HK-2 (cell line): Measurements from ENCODE around the gene SLC7A14.

Experiments
- DNase-seq: peaks from one replicate; pipeline ENCODE4 v3.0.0-alpha.2; 2018; ENCODE audit not compliant: unreplicated experiment

Gene SLC7A14

DNA sequence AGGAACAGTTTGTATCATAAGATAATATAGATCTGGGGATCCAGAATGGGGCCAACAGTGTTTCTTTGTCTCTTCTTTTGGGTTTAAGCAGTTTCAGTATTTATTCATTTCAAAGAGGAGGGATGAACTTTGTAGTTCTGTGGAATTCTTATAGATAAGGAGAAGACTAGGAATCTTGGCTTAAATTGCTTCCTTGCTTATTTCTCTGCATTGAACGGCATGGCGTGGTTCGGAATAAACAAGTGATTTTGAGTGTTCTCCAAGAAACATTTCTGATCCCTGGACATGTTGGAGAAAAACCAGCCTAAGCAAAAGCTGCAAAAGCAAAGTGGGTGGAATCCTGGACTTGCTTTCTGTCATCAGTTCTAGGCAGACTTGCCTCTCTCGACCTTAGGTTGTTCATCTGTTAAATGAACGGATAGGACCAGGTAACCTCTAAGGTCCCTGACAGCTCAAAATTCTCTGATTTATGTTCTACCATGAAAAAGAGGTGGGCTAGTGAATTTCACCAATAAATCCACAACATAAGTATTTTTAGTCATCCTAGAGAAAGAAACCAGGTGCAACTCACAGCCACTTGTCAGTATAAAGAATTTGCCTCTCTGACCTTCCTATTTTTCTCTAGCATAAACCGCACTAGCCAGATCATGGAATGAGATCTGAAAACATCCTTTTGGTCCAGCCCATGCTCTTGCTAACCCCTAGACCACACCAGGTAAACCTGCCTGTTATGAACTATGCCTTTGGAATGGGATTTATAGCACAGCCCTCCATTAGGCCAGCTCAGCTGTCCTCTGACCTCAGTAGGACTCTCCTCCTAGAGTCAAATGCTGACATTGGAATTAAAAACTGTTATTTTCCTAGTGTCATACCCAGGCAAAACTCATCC is 88.4 kb downstream of the SLC7A14 start:
- DNase-seq: no peak

DNA sequence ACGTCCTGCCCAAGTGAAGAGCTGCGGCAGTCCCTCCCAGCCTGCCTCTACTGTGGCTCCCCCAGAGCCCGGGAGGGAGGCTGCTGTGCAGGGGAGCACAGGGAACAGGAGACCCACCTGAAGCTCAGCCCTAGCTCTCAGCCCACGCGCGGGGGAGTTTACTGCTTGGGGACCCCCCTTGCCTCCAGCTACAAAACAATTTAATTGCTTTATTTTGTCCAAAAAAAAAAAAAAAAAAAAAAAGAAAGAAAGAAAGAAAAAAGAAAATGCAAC is 89.1 kb downstream of the SLC7A14 start:
- DNase-seq: no peak

DNA sequence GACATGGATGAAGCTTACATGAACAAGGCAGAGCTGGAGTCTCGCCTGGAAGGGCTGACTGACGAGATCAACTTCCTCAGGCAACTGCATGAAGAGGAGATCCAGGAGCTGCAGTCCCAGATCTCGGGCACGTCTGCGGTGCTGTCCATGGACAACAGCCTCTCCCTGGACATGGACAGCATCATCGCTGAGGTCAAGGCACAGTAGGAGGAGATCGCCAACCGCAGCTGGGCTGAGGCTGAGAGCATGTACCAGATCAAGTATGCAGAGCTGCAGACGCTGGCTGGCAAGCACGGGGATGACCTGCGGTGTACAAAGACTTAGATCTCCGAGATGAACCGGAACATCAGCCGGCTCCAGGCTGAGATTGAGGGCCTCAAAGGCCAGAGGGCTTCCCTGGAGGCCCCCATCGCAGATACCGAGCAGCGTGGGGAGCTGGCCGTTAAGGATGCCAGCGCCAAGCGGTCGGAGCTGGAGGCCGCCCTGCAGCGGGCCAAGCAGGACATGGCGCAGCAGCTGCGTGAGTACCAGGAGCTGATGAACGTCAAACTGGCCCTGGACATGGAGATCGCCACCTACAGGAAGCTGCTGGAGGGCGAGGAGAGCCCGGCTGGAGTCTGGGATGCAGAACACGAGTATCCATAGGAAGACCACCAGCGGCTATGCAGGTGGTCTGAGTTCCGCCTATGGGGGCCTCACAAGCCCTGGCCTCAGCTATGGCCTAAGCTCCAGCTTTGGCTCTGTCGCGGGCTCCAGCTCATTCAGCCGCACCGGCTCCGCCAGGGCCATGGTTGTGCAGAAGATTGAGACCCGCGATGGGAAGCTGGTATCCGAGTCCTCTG is 89.6 kb downstream of the SLC7A14 start:
- no peak for DNase-seq

DNA sequence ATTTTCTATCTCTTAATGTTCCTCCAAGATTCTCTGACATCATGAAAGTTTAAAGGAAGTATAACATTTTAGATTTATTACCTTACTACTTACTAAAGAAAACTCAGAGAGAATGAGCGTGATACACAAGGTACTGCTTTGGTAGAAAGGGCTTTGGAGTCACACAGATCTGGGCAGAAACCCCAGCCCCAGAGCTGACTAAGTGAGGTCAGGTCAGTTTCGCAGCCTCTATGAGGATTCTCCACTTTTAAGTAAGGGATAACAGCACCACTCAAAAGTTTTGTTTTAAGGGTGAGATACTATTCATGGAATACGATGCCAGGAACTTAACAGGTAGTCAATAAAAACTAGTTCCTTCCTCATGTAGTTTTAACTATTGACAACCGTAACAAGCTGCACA is 91.1 kb downstream of the SLC7A14 start:
- DNase-seq: no peak

DNA sequence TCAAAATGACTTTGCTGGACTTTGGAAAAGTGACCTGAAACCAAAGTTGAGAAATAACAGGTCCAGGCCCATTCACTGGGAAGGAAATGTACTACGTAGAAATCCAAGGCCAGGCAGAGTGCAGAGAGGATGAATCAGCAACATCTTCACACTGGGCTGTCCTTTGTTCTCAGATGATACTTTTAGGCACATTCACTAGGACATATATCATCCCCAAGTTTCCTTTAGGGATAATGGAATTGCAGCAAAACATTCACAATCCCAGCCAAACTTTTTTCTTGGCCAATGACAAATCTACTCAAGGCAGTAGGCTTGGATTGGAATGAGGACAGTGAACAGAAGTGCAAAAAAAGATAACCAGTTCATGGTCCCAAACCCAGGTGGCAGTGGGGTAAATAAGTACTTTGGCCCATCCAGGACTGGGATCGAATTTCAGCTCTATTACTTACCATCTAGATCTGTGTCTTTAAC is 92.1 kb downstream of the SLC7A14 start:
- no peak for DNase-seq

DNA sequence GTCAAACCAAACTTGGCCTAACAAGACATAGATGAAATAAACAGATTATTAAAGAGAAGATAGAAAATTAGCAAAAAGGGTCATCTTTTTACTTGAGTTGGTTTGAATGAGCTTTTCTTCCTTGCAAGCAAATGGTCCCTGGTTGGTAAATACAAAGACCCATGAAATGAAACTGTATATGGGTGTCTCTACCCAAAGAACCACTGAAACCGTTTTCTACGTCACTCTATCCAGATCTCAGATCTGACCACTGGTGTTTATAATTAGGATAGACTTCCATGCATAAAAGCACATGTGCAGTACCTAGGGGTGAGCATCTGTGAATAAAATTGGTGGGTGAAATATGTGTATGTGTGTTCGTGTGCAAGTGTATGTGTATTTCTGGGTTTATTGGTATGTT is 94.0 kb downstream of the SLC7A14 start:
- no peak for DNase-seq

DNA sequence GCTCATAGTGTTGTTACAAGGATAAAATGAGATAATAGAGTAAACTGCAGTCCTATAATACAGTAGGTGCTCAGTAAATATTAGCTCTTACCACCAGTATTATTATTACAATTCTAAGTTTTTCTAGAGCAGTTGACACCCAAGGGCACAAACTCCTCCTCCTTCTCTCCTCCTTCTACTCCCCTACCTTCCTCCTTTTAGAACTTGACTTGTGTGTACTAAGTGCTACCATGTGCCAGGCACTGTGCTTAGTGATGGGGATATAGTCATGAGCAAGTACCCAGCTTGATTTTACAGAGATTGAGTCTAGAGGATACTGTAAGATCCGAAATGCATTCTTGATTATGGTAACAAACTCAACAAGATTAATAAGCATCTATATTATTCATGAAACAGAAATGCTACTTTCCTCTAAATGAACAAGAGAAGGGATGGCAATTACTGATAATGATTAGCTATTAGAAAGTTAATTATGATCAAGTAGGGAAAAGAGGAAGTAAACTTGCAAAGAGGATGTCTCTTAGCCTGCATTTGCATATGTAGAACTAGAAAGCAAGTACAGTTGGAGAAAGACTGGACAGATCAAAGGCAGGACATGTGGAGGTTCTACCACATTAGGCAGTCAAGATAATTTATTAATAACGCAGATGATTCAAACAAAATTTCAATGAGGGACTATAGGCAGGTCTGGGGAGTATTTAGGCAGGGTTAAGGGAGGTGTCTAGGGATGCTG is 94.9 kb downstream of the SLC7A14 start:
- DNase-seq: no peak

DNA sequence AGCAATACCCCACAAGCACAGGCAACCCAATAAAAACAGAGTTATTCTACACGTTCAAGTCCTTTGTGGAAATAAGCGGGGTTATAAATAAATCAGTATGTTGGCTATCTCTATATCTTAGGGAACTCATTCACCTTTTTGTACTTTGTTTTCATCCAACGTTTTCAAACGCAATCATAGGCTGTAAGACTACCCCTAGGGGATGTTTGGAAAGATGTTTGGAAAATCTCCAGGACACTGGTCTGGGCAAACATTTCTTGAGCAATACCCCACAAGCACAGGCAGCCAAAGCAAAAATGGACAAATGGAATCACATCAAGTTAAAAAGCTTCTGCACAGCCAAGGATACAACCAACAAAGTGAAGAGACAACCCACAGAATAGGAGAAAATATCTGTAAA is 97.1 kb downstream of the SLC7A14 start:
- no peak for DNase-seq

DNA sequence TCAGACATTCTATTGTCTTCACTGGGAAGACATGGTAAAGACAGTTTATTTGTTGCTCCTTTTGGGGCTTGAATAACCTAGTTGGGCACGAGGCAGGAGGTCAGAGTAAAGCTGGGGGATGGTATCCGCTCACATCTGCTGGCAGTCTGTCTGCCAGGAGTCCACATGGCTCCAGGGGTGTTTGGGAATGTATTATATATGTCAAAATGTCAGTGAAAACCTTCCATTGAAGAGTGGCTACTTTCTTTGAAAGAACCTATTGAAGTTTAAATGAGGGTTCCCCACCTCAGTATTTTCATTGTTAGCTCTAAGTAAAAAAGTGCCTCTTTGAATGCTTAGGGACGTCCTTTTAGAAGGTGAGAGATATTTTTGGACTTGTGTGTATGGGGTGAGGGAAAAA is 98.8 kb downstream of the SLC7A14 start:
- DNase-seq: no peak

DNA sequence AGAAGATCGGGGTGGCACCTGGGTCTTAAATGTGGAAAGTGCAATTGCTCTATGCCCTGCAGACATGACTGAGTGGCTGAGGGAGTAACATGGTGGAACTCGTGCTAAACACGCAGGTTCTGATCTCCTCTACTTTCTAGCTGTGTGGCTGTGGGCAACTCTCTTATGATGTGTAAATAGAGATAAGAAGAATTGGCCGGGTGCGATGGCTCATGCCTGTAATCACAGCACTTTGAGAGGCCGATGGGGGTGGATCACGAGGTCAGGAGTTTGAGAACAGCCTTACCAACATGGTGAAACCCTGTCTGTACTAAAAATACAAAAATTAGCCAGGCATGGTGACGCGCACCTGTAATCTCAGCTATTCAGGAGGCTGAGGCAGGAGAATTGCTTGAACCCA is 99.5 kb downstream of the SLC7A14 start:
- DNase-seq: no peak

DNA sequence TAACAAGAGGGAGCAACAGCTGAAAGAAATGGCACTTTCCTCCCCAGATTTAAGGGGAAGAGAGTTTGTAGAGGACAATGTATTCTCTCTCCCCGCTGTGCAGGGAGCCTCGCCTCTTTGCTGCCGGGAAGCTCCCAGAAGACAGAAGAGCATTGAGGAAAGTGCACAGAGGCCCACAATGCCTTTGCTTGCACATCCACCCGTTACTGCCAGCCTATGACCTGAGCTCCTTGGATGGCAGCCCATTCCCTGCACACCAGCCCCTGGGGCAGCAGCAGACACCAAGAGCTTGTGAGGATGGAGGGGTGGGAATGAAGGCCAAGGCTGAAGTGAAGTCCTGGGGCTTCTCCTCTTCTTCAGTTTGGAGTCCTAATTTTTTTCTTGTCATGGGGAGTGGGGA is 100.2 kb downstream of the SLC7A14 start:
- no peak for DNase-seq

DNA sequence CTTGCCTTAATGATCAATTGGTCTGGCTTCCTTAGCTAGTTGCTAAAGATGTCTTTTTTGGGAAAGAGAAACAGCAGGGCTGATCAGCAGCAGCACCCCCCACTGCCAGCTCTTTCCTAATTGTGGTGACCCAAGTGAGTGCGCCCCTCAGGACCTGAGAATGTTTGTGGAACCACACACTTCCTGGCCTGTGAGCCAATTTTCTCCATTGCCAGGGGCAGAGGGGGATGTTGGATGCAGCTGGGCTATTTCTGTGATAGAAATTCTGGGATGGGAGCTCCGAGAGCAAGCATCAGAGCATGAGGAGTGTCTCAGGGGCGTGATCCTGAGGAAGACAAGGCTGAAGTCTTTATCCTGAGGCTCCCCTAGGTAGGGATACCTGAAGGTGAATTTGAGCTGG is 100.6 kb downstream of the SLC7A14 start:
- no peak for DNase-seq

DNA sequence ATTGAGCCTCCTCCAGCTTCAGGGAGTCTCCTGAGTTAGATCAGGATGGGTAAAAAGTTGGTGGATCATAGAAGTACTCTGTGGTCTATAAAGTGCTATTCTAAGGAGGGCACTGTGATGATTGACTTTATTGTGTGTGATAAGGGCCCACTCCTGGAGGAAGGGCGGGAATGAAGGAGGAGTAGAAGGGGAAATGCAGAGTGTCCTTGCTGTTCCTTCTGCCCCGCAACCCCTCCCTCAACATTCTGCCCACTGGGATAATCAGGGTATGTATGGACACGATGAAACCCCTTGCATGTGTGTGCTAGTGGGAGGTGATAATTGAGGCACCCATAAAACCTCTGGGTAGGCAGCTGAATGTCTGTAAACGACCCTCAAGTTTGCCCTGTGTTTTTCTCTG is 101.0 kb downstream of the SLC7A14 start:
- DNase-seq: no peak

DNA sequence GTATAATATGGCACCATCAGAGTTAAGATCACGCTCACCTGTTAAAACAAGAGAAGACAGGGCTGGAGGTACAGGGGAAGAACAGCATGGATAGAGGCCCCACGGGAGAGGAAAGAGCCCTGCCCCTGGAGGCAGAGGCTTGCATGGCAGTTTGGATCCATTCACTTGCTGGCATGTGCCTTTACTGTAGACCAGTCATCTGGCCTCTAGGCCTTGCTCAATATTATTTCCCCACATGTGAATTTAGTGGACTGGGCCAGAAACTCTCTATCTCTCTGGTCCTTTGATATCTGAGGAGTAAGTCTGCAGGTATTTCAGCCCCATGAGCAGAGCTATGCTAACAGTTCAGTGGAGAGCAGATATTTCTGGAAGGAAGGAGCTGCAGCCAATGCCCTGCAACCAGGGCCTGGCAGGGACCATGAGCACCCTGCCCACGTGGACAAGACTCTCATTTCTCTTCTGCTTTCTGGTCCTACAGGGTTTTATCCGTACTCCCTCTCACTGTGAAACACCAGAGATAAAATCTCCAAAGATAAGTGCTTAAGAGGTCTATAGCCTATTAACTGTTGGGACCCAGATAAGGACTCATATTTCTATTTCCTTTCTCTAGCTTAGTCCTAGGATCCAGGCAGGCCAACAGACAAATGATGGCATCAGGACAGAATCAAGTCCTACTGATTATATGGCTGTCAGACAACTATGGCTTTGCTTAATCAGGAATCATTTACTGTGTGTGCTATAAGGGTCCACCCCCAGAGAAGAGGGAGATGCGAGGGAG is 102.2 kb downstream of the SLC7A14 start:
- no peak for DNase-seq

DNA sequence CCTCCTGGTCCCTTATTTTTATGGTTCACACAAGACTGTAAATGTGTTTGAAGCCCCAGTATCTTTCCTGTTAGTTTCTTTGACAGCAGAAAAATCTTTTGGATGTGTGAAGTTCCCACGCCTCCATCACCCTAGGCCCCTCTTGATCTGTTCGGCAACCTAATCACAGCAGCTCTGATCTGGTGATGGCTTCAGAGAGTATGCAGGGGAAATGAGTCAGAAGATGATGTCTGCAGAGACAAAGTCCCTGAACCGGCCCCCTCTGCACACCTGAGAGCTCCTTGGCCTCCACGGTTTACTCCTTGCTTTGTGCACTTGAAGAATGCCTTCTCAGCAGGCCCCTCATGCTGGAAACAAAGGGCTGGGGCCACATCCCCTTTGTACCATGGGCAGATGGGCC is 103.7 kb downstream of the SLC7A14 start:
- no peak for DNase-seq

DNA sequence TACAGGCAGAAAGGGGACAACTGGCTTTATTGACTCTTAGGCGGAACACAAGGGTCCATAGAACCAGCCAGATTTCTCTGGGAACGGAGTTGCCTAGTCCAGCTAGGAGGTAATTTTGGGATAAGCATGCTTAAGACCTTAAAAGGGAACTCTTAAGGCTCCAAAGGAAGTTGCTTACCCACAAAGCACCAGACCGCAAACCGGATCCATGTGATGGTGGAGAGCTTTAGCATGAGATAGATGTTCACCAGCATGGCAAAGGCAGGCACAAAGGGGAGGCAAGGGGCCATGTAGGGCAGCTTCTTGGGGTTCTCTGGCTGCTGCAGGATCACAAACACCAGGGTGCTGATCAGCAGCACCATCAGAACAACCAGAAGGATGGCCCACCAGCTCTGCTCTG is 105.8 kb downstream of the SLC7A14 start:
- no peak for DNase-seq

DNA sequence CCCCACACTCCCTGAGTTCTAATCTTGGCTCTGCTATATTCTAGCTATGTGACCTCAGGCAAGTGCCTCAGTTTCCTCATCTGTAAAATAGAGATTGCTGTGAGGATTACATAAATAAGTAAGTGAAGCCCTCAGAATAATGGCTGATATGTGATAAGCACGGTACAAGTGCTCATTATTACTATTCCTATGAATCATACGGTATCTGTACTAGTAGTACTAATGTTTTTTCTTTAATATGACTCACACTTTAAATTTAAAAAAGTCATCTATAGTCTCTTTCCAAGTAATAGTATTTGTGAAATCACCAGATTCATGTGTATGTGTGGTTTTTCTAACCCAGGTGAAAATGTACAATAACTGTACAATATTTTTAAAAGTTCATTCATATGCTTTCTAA is 108.5 kb downstream of the SLC7A14 start:
- no peak for DNase-seq

DNA sequence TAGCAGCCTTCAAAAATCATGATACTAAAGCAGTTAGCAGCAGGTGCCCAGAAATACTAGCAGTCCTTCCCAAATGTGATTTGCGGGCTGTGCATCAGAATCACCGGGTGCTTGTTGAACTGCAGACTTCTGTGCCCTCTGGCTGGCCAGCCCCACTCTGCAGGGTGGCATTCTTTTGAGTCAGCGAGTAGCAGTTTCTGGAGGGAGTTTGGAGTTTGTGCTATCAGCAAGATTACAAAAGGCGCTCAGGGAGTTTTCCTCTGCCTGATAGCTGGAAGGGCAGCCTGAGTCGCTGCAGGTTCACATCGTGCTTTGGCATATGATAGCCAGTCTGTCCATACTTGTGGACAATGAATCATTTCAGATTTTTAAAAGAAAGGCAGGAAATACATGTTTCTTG is 109.6 kb downstream of the SLC7A14 start:
- no peak for DNase-seq

DNA sequence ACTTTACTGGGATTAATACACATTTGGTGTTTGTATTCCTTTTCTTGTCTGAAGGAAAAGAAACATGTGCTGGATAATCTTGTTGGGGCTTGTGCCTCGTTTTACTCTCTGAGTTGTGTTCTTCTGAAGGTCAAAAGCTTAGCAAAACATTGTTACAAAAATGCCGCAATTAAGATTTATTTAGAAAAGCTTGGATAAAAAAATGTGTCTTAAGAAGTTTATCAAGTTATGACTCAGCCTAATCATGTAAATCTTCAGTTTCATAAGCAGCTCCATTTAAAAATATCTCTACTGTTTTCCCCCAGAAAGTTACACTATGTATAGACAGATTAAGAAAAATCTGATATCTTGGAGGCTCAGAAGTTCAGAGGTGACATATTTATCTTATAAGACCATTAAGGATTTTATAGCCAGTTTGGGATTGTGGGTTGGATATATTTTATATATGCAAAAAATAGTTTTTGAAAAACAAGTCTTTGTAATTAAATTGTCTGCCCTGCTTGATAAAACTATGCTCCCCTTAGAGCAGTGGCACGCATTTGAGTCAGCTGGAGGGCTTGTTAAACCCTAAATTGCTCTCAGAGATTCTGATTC is 110.7 kb downstream of the SLC7A14 start:
- no peak for DNase-seq

DNA sequence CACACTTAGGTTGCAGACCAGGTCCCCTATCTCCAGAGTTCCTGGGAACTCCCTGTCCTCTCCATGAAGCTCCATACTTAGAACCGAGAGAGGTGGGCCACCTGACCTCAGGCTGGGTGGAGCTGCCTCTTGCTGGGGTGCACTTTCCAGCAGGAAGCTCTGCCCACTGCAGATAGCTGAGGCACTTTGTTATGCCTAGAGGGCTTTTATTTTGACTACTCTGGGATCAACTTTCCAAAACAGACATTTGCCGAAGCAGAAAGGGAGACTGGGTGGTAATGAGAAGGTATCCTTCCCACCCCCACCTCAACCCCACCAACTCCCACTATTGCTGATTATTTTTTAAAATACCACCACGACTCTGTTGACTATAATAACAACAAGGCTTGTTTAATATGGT is 112.5 kb downstream of the SLC7A14 start:
- DNase-seq: no peak

DNA sequence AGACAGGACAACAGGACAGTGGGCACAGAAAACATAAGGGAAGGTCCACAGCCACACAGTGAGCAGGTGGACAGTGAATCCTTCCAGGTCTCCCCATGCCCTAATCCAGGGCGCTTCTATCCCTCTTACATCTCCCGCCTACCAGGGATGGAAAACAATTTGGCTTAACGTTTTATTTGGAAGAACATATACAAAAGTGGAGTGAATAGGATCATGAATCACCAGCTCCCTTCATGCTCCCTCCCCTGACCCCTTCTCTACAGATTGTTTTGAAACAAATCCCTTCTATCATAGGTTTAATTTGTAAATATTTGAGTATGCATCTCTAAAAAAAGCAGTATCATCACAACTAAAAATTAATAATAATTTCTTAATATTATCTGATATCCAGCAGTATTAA is 114.7 kb downstream of the SLC7A14 start:
- DNase-seq: no peak
